Activated T-cell treated with anti-CD3 and anti-CD28 coated beads for 24 hours (primary cell): ENCODE data around the gene MYO6.

ENCODE experiments used
- DNase-seq: peaks from one replicate; pipeline ENCODE4 v3.0.0-alpha.2; 2020; ENCODE audit warnings: low read depth

Gene MYO6

GRCh38 chr6:75827163-75827562 lies 78.1 kb downstream of the MYO6 start:
- DNase-seq: no peak

- DNase-seq: peak; percentile 2
Measured at GRCh38 chr6:75830959-75831885, 82.2 kb downstream of the MYO6 start.

DNA sequence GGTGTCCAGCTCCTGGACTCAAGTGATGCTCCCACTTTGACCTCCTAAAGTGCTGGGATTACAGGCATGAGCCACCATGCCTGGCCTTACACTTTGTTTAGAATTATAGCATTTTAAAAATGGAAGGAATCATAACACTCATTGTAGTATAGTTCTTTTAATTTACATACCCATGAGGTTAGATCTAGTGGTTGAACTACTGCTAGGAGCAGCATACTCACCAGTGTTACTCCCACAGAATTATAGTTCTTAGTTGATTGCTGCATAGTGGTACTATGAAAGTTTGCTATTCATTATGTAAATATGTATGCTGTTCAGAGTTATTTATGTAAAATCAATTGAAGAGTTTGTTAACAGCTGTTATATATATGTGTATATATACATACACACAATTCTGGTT lies 85.4 kb downstream of the MYO6 start:
- DNase-seq: no peak

GRCh38 chr6:75842191-75842590 lies 93.2 kb downstream of the MYO6 start:
- DNase-seq: no peak

DNA sequence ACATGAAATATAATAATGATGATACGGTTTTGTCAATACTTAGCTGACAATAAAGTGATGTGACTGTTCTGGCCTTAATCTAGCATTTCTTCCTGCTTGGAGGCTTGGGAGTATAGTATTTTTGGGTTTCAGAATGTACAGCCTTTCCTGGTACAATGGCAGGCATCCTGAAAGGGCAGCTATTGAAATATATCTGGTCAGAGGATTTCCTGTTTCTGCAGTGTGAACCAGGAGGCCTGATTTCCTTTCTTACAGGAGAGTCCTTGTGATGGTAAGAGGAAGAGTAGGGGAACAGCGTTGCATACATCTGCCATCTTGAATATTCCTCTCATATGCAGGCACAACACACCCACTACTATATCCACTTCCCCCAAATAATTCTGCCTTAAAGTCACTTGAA lies 93.7 kb downstream of the MYO6 start:
- DNase-seq: no peak

GRCh38 chr6:75843396-75843795 lies 94.4 kb downstream of the MYO6 start:
- DNase-seq: no peak

- no peak for DNase-seq
Measured at GRCh38 chr6:75848274-75848673, 99.2 kb downstream of the MYO6 start.

DNA sequence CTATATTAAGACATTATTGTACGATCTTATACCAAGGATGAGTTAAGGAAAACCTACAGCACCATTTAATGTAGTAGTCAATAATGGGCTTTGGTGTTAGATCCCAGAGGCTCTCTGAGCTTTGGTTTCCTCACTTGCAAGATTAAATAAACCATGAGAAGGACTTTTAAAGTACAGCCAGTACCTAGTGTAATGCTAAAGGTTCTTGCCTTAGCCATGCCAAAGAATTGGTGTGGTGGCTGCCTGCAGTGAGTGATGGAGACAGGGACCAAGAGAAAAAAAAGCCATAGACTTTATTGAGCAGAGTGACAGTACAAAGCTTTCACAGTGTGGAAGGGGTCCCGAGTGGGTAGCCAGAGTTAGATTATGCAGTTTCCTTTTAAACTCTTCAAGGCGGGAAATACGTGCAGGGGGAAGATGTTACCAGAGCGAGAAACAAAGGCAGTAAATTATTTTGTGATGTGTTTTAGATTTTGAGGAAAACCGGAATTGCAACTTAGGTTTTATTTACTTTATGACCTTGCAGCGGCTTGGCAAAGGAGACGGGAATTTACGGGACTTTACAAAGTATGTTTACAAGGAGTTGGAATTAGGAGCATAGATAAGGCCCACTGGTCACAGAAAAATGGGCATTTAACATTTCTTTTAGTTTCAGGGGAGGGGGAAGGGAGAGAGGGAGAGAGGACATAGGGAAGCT lies 100.4 kb downstream of the MYO6 start:
- no peak for DNase-seq

DNA sequence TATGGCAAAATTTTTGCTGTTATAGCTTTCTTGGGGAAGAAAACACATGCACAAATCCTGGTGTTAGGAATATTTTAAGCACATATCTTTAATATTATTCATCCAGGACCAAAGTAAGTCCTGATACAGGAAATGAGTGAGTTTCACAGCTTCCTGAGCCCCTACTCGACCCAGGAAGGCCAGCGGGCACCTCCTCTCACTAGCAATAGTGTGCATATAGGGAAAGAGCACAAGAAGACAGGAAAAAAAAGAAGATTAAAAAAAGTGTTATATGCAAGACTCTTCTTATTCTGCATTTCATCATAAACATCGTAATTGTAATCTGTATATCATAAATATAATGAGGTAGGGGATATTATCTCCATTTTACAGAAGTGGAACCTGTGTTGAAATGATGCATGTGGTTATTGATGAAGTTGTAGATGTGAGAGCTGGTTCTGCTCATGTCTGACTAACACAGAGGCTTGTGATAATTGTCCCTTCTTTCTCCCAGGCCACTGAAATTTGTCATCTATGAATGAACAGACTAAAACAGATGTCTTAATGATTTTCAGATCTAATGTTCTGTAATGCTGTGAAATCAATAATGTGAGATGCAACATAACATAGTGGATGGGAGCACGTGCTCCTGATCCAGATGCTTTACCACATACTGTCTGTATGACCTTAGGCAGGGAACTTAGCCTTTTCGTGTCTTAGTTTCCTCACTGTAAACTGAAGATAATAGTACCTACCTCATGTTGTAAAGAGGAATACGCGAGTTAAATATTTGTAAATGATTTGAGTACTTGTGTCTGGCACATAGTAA lies 101.2 kb downstream of the MYO6 start:
- DNase-seq: no peak

- no peak for DNase-seq
Measured at GRCh38 chr6:75852721-75853120, 103.7 kb downstream of the MYO6 start.

- DNase-seq: no peak
Measured at GRCh38 chr6:75853806-75854205, 104.8 kb downstream of the MYO6 start.

GRCh38 chr6:75855052-75855451 lies 106.0 kb downstream of the MYO6 start:
- no peak for DNase-seq

DNA sequence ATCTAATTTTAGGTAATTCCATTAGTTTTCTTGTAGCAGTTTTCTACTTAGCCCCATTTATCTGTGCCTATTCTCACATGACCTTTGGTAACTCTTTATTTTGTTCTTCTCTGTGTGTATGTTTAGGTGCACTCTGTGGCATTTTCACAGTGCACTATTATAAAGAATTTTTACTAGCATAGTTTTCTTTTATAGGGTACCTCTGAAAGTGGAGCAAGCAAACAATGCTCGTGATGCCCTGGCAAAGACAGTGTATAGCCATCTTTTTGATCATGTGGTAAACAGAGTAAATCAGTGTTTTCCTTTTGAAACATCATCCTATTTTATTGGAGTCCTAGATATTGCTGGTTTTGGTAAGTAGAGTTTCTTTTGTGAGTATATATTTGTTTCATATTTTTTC lies 107.9 kb downstream of the MYO6 start:
- DNase-seq: no peak

- no peak for DNase-seq
Measured at GRCh38 chr6:75863001-75863400, 114.0 kb downstream of the MYO6 start.

GRCh38 chr6:75863784-75864183 lies 114.7 kb downstream of the MYO6 start:
- no peak for DNase-seq

- no peak for DNase-seq
Measured at GRCh38 chr6:75864446-75864845, 115.4 kb downstream of the MYO6 start.

DNA sequence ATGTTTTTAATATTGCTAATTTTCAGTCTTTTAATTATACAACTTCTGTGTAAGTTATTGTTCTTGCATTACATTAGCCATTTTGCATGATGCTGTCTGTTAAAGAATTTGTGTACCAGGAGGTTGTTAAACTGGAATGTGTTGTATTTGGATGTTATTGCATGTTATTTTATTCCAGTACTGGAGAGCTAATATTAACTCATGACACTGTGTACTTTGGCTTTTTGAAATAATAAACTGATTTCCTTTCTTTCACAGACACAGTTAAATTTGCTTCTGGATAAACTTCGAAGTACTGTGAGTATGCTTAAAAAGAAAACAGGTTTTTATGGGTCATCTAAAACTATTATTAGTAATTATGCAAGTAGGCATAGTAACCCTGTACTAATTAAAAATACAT lies 121.3 kb downstream of the MYO6 start:
- DNase-seq: no peak

GRCh38 chr6:75874224-75874623 lies 125.2 kb downstream of the MYO6 start:
- DNase-seq: no peak

DNA sequence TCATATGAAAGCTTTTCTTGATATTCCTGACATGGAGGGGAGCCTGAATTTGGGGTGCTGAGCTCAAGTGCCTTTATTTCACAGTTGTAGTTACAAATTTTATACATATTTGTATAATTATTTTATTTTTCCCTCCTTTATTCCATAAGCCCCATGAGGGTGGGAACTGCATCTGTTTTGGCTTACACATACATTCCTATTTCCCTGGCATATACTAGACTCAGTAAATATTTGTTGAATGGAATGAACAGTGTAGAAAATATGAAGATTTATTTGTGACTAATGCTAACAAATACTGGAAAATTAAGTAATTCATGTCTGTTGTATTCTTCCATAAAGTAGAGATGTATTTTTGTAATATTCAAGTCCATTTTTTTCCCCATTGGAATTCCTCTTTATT lies 127.1 kb downstream of the MYO6 start:
- no peak for DNase-seq

DNA sequence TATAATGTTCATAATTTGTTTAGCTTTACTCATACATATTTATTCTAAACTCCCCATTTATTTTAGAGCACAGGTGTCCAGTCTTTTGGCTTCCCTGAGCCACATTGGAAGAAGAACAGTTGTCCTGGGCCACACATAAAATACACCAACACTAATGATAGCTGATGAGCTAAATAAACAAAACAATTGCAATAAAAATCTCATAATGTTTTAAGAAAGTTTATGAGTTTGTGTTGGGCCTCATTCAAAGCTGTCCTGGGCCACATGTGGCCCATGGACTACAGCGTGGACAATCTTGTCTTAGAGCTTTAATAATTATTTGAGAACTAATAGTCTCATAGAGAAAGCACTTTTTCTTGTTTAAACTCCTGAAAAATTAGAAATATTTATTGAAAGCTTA lies 131.3 kb downstream of the MYO6 start:
- no peak for DNase-seq

GRCh38 chr6:75882734-75883133 lies 133.7 kb downstream of the MYO6 start:
- no peak for DNase-seq

- DNase-seq: no peak
Measured at GRCh38 chr6:75884822-75885221, 135.8 kb downstream of the MYO6 start.

DNA sequence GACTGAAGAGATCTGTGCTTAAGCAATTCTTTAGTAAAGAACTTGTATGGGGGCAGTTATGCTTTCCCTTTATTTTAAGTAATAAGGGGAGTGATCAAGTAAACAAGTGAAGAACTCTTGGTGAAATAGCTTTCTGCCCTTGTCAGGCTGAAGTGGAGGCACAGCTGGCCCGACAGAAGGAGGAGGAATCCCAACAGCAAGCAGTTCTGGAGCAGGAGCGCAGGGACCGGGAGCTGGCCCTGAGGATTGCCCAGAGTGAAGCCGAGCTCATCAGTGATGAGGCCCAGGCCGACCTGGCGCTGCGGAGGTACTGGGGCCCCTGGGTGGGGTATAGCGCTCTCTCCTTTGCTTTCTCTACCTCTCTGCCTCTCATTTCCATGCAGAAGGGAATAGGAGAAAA lies 143.3 kb downstream of the MYO6 start:
- no peak for DNase-seq
